Peyer's patch (tissue), 4 donors: Measurements from ENCODE around the gene UBE2J1. TPM values are rescaled to one million over a fixed set of nuclear protein-coding genes. Genes with fewer than 3 reads are reported as not detected.
A peak's percentile ranks its signal among the peaks of the same experiment; 100 is the strongest.

Experiments
- DNase-seq, 3 donors: peaks; one replicate each; pipeline ENCODE4 v3.0.0-alpha.2; 2017 to 2019
- H3K27ac ChIP-seq, 4 donors: fragments of 200-600 bp; sonication (generic); one replicate each; pipeline ENCODE4 v1.5.1; 2016 to 2019
- H3K27me3 ChIP-seq, 2 donors: fragments of 200-600 bp; sonication (generic); one replicate each; pipeline ENCODE4 v1.5.1; 2019
- H3K36me3 ChIP-seq, 3 donors: fragments of 200-600 bp; sonication (generic); one replicate each; pipeline ENCODE4 v1.5.1; 2016 to 2019
- H3K4me1 ChIP-seq, 4 donors: fragments of 200-600 bp; sonication (generic); one replicate each; pipeline ENCODE4 v1.5.1; 2016 to 2019
- H3K4me3 ChIP-seq, 4 donors: fragments of 200-600 bp; sonication (generic); 1 replicate in 3 of 4; 2 replicates in 1 of 4; pipeline ENCODE4 v1.5.1; 2016 to 2019; ENCODE audit warnings: mild to moderate bottlenecking in 1 of 4
- H3K9me3 ChIP-seq, 4 donors: fragments of 200-600 bp; sonication (generic); one replicate each; pipeline ENCODE4 v1.5.1; 2016 to 2019; ENCODE audit warnings: mild to moderate bottlenecking in 1 of 4
- CTCF ChIP-seq, 6 experiments: fragments of 450-650 bp in 4 of 6; fragments of 200-600 bp in 2 of 6; sonication (generic) in 1 of 6; IDR thresholded peaks; one replicate each; pipeline ENCODE4 v1.5.1; 2017 to 2019; ENCODE audit warnings: antibody characterized with exemption in 6 of 6, mild to moderate bottlenecking in 3 of 6, moderate library complexity in 1 of 6
- POLR2A ChIP-seq, 2 donors: fragments of 450-650 bp; IDR thresholded peaks; one replicate each; pipeline ENCODE4 v1.5.1; 2017; ENCODE audit warnings: antibody characterized with exemption in 2 of 2, mild to moderate bottlenecking in 2 of 2, moderate library complexity in 2 of 2
- total RNA-seq, 4 donors: library from RNA; depleted of rRNA; stranded (reverse); fragments of >200 nt; gene quantifications; one replicate each; pipeline ENCODE4 v1.1.0, GENCODE V29; 2016

The UBE2J1 gene
- total RNA-seq, 4 donors from 2014 or later, result 35.0 to 57.8 (median 44.7) TPM

- Histone ChIP-seq H3K27me3 (no peaks in the 10 kb centered on the region), H3K9me3 (no peaks in the 10 kb centered on the region), H3K27ac (no peak overlapping the region), H3K36me3 (no peaks in the 10 kb centered on the region), H3K4me1 (peaks cover 0 to 16% (median under 1%) of the 10 kb centered on the region in 4 donors), H3K4me3 (no peak overlapping the region)
- TF ChIP-seq POLR2A (IDR thresholded peaks at IDR 0.05) (no peak), CTCF (IDR thresholded peaks at IDR 0.05) (no peak)
- DNase-seq, result no peak
Observed at GRCh38 chr6:89317067-89317466, 35.5 kb downstream of the UBE2J1 start.

- no peak for TF ChIP-seq CTCF (IDR thresholded peaks at IDR 0.05)
- H3K4me3 ChIP-seq, result no peak within 1 kb of the TSS
- DNase-seq, result no peak
- H3K27ac ChIP-seq, result no peak within 1 kb of the TSS
- peaks cover 0 to 30% (median 4%) of the 10 kb centered on the region in 4 donors for H3K4me1 ChIP-seq
- H3K27me3 ChIP-seq, result no peaks in the 10 kb centered on the region
- H3K36me3 ChIP-seq, result no peaks in the 10 kb centered on the region
- H3K9me3 ChIP-seq, result no peaks in the 10 kb centered on the region
Observed at GRCh38 chr6:89315249-89315885, 37.2 kb downstream of the UBE2J1 start, which contains the start of gene GABRR2. GABRR2 (minus strand) TSS chr6:89315299; CDS start chr6:89315165, 134 bp downstream.

GRCh38 chr6:89314692-89315091, 37.8 kb downstream of the UBE2J1 start:
- TF ChIP-seq POLR2A (IDR thresholded peaks at IDR 0.05) (no peak), CTCF (IDR thresholded peaks at IDR 0.05) (no peak)
- H3K27ac ChIP-seq, result no peak overlapping the region
- H3K4me3 ChIP-seq, result no peak overlapping the region
- no peaks in the 10 kb centered on the region for H3K36me3 ChIP-seq
- DNase-seq, result no peak
- H3K4me1 ChIP-seq, result peaks cover 0 to 30% (median 4%) of the 10 kb centered on the region in 4 donors
- H3K9me3 ChIP-seq, result no peaks in the 10 kb centered on the region
- no peaks in the 10 kb centered on the region for H3K27me3 ChIP-seq

- no peak for DNase-seq
- no peak for TF ChIP-seq CTCF (IDR thresholded peaks at IDR 0.05)
- TF ChIP-seq POLR2A (IDR thresholded peaks at IDR 0.05), result no peak
- Histone ChIP-seq H3K27me3 (no peaks in the 10 kb centered on the region), H3K4me3 (no peak overlapping the region), H3K4me1 (peaks cover 0 to 30% (median 4%) of the 10 kb centered on the region in 4 donors), H3K36me3 (no peaks in the 10 kb centered on the region), H3K9me3 (no peaks in the 10 kb centered on the region), H3K27ac (peak overlapping the region in 1 of 4 donors; percentile 19)
Observed at GRCh38 chr6:89313006-89313405, 39.5 kb downstream of the UBE2J1 start.

- no peaks in the 10 kb centered on the region for H3K27me3 ChIP-seq
- no peaks in the 10 kb centered on the region for H3K36me3 ChIP-seq
- peak overlapping the region in 2 of 4 donors; percentile 19 to 39 for H3K27ac ChIP-seq
- H3K9me3 ChIP-seq, result no peaks in the 10 kb centered on the region
- H3K4me1 ChIP-seq, result peaks cover 0 to 30% (median 4%) of the 10 kb centered on the region in 4 donors
- TF ChIP-seq POLR2A (IDR thresholded peaks at IDR 0.05) (no peak), CTCF (IDR thresholded peaks at IDR 0.05) (peak in 4 of 6 experiments; percentile 21 to 46 (median 46))
- H3K4me3 ChIP-seq, result no peak overlapping the region
- DNase-seq, result no peak
Observed at GRCh38 chr6:89311853-89312531, 40.5 kb downstream of the UBE2J1 start.
